Activated T-cell treated with anti-CD3 and anti-CD28 coated beads for 1 hour (primary cell): ENCODE results near the gene WDFY4.
A peak's percentile ranks its signal among the peaks of the same experiment; 100 is the strongest.

Source experiments
- DNase-seq: peaks from one replicate; pipeline ENCODE4 v3.0.0-alpha.2; 2020; ENCODE audit warnings: low read depth

Gene WDFY4

GRCh38 chr10:48946332-48946731 lies 261.7 kb downstream of the WDFY4 start:
- no peak for DNase-seq

- no peak for DNase-seq
Measured at GRCh38 chr10:48946891-48947500, 262.3 kb downstream of the WDFY4 start.

GRCh38 chr10:48947690-48948469 lies 263.2 kb downstream of the WDFY4 start:
- DNase-seq: no peak

GRCh38 chr10:48948470-48949037 lies 263.9 kb downstream of the WDFY4 start:
- DNase-seq: no peak

GRCh38 chr10:48951707-48952106 lies 267.0 kb downstream of the WDFY4 start:
- DNase-seq: no peak

- DNase-seq: no peak
Measured at GRCh38 chr10:48957361-48958151, 272.9 kb downstream of the WDFY4 start.

GRCh38 chr10:48958598-48959190 lies 274.0 kb downstream of the WDFY4 start:
- no peak for DNase-seq

- DNase-seq: no peak
Measured at GRCh38 chr10:48964038-48964437, 279.4 kb downstream of the WDFY4 start.

- no peak for DNase-seq
Measured at GRCh38 chr10:48965460-48965859, 280.8 kb downstream of the WDFY4 start.

- no peak for DNase-seq
Measured at GRCh38 chr10:48968036-48968435, 283.4 kb downstream of the WDFY4 start.

GRCh38 chr10:48970046-48970445 lies 285.4 kb downstream of the WDFY4 start:
- DNase-seq: no peak

- DNase-seq: no peak
Measured at GRCh38 chr10:48970654-48971053, 286.0 kb downstream of the WDFY4 start.

- no peak for DNase-seq
Measured at GRCh38 chr10:48973065-48973464, 288.4 kb downstream of the WDFY4 start.

GRCh38 chr10:48974510-48975156 lies 290.0 kb downstream of the WDFY4 start:
- no peak for DNase-seq

- DNase-seq: no peak
Measured at GRCh38 chr10:48976196-48976595, 291.5 kb downstream of the WDFY4 start.

GRCh38 chr10:48978318-48978717 lies 293.6 kb downstream of the WDFY4 start:
- no peak for DNase-seq

- DNase-seq: peak; percentile 13
Measured at GRCh38 chr10:48981310-48981907, 296.7 kb downstream of the WDFY4 start.

- no peak for DNase-seq
Measured at GRCh38 chr10:48982584-48982983, 297.9 kb downstream of the WDFY4 start.

- no peak for DNase-seq
Measured at GRCh38 chr10:48983648-48984351, 299.1 kb downstream of the WDFY4 start.

- DNase-seq: no peak
Measured at GRCh38 chr10:48985621-48986158, 301.0 kb downstream of the WDFY4 start.
